Gastrocnemius medialis (tissue), 4 donors: ENCODE results near the gene SELENOO. TPM values are rescaled to one million over a fixed set of nuclear protein-coding genes. Genes with fewer than 3 reads are reported as not detected.

Experiments
- ATAC-seq, 2 donors: fragments of 150-250 bp; one replicate each; pipeline ENCODE4 v1.9.1; 2016
- DNase-seq, 2 donors: peaks; one replicate each; pipeline ENCODE4 v3.0.0-alpha.2; 2019
- H3K27ac ChIP-seq, 4 donors: fragments of 200-600 bp; sonication (generic); 1 replicate in 1 of 4; 2 replicates in 3 of 4; pipeline ENCODE4 v1.5.1; 2016 to 2018; ENCODE audit warnings: mild to moderate bottlenecking in 2 of 4, moderate library complexity in 1 of 4
- H3K27me3 ChIP-seq, 3 donors: fragments of 200-600 bp; sonication (generic) in 2 of 3; 1 replicate in 1 of 3; 2 replicates in 2 of 3; pipeline versions ENCODE4 v1.5.1 to v1.6.0; 2016 to 2019; ENCODE audit warnings: mild to moderate bottlenecking in 1 of 3, moderate library complexity in 1 of 3
- H3K36me3 ChIP-seq, 2 donors: fragments of 200-600 bp; sonication (generic) in 1 of 2; one replicate each; pipeline ENCODE4 v1.5.1; 2017 to 2018
- H3K4me1 ChIP-seq, 2 donors: fragments of 200-600 bp; sonication (generic) in 1 of 2; one replicate each; pipeline ENCODE4 v1.5.1; 2016 to 2017; ENCODE audit warnings: mild to moderate bottlenecking in 2 of 2
- H3K4me3 ChIP-seq, 4 donors: fragments of 200-600 bp; sonication (generic) in 3 of 4; 1 replicate in 1 of 4; 2 replicates in 3 of 4; pipeline ENCODE4 v1.5.1; 2016 to 2019; ENCODE audit warnings: mild to moderate bottlenecking in 2 of 4
- H3K9me3 ChIP-seq, 3 donors: fragments of 200-600 bp; sonication (generic) in 2 of 3; 1 replicate in 1 of 3; 2 replicates in 2 of 3; pipeline ENCODE4 v1.5.1; 2016 to 2019
- CTCF ChIP-seq, 5 experiments: fragments of 450-650 bp in 3 of 5; fragments of 200-600 bp in 2 of 5; sonication (generic) in 2 of 5; IDR thresholded peaks in 4 of 5; conservative IDR thresholded peaks in 1 of 5; 1 replicate in 4 of 5; 2 replicates in 1 of 5; pipeline ENCODE4 v1.5.1; 2016 to 2019; ENCODE audit warnings: antibody characterized with exemption in 5 of 5, mild to moderate bottlenecking in 3 of 5, moderate library complexity in 3 of 5
- POLR2A ChIP-seq, 2 donors: fragments of 450-650 bp; IDR thresholded peaks; one replicate each; pipeline ENCODE4 v1.6.1; 2017; ENCODE audit warnings: antibody characterized with exemption in 2 of 2, mild to moderate bottlenecking in 2 of 2, moderate library complexity in 2 of 2
- in situ Hi-C, 4 donors: fragments of 200-750 bp; cut with MboI; loops; one replicate each; pipeline versions ENCODE4 v1.15.0 to v1.8.0; 2017; ENCODE audit warnings: low sequenced_read_pairs in 4 of 4
- intact Hi-C: fragments of 100-400 bp; cut with DNase I; formaldehyde crosslinking; loops from one replicate; pipeline ENCODE4 v1.15.1; 2023; ENCODE audit warnings: low total_unique reads
- total RNA-seq, 4 donors: library from RNA; depleted of rRNA; stranded (reverse); fragments of >200 nt; gene quantifications; one replicate each; pipeline versions ENCODE4 v1.1.0 to v1.2.3, GENCODE V29; 2016

The SELENOO gene
- total RNA-seq, 4 donors from 2014 or later: 26.4 to 54.9 (median 34.0) TPM

GRCh38 chr22:50258361-50259292 is 57.8 kb downstream of the SELENOO start:
- H3K4me3 ChIP-seq: peak overlapping the region; percentile 34 to 77 (median 52)
- peak overlapping the region; percentile 93 to 99 (median 98) for H3K27ac ChIP-seq
- in situ Hi-C loops: loop anchor here in 2 of 4 donors (10.0 kb wide), 2 partner anchors 66 to 76 kb away; partner anchors contain the start of gene DENND6B (in 1 of the 2)
- peak; percentile 92 to 98 for DNase-seq
- no peaks in the 10 kb centered on the region for H3K27me3 ChIP-seq
- H3K36me3 ChIP-seq: peaks cover 0 to 11% of the 10 kb centered on the region in 2 donors
- TF ChIP-seq POLR2A (IDR thresholded peaks at IDR 0.05) (peak; percentile 40 to 73), CTCF (IDR thresholded peaks at IDR 0.05 in 4 of 5, conservative IDR thresholded peaks at IDR 0.05 in 1 of 5) (no peak)
- peak; percentile 50 to 61 for ATAC-seq
- peaks cover 40 to 63% of the 10 kb centered on the region in 2 donors for H3K4me1 ChIP-seq
- H3K9me3 ChIP-seq: no peaks in the 10 kb centered on the region
- intact Hi-C loops: loop anchor here (1.0 to 2.0 kb wide), 2 partner anchors 14 to 296 kb away; no protein-coding TSS in a partner anchor

- intact Hi-C loops: loop anchor here (2.0 kb wide), 1 partner anchor 297 kb away; no protein-coding TSS in a partner anchor
- TF ChIP-seq CTCF (IDR thresholded peaks at IDR 0.05 in 4 of 5, conservative IDR thresholded peaks at IDR 0.05 in 1 of 5): no peak
- peak in 1 of 2 donors; percentile 36 for TF ChIP-seq POLR2A (IDR thresholded peaks at IDR 0.05)
- peak overlapping the region; percentile 27 to 77 (median 50) for H3K4me3 ChIP-seq
Observed at GRCh38 chr22:50259302-50259701, 58.5 kb downstream of the SELENOO start.

GRCh38 chr22:50260434-50260800 is 59.6 kb downstream of the SELENOO start:
- Histone ChIP-seq H3K36me3 (peaks cover 0 to 4% of the 10 kb centered on the region in 2 donors), H3K27me3 (no peaks in the 10 kb centered on the region), H3K4me3 (peak overlapping the region; percentile 67 to 85 (median 72)), H3K27ac (peak overlapping the region; percentile 93 to 99 (median 98)), H3K4me1 (peaks cover 41 to 63% of the 10 kb centered on the region in 2 donors), H3K9me3 (no peaks in the 10 kb centered on the region)
- in situ Hi-C loops: no loop called here
- TF ChIP-seq POLR2A (IDR thresholded peaks at IDR 0.05) (no peak), CTCF (IDR thresholded peaks at IDR 0.05 in 4 of 5, conservative IDR thresholded peaks at IDR 0.05 in 1 of 5) (no peak)
- intact Hi-C loops: no loop called here
- no peak for ATAC-seq
- DNase-seq: peak in 1 of 2 donors; percentile 46

More at GRCh38 chr22:50259302-50259701, 58.5 kb downstream of the SELENOO start:
- ATAC-seq (peak; percentile 20 to 21), DNase-seq (peak; percentile 64 to 85)
- Histone ChIP-seq H3K27ac (peak overlapping the region; percentile 93 to 99 (median 98)), H3K9me3 (no peaks in the 10 kb centered on the region), H3K36me3 (peaks cover 0 to 8% of the 10 kb centered on the region in 2 donors), H3K27me3 (no peaks in the 10 kb centered on the region), H3K4me1 (peaks cover 41 to 63% of the 10 kb centered on the region in 2 donors)
- in situ Hi-C loops: loop anchor here in 2 of 4 donors (10.0 kb wide), 2 partner anchors 65 to 75 kb away; partner anchors contain the start of gene DENND6B (in 1 of the 2)

GRCh38 chr22:50260801-50261614 is 60.2 kb downstream of the SELENOO start:
- H3K4me1 ChIP-seq: peaks cover 40 to 62% of the 10 kb centered on the region in 2 donors
- ATAC-seq (peak in 1 of 2 donors; percentile 2), DNase-seq (peak in 1 of 2 donors; percentile 46)
- TF ChIP-seq POLR2A (IDR thresholded peaks at IDR 0.05) (no peak), CTCF (IDR thresholded peaks at IDR 0.05 in 4 of 5, conservative IDR thresholded peaks at IDR 0.05 in 1 of 5) (no peak)
- H3K4me3 ChIP-seq: peak overlapping the region; percentile 67 to 85 (median 72)
- intact Hi-C loops (no loop called here), in situ Hi-C loops (no loop called here)
- H3K36me3 ChIP-seq: peaks cover 0 to under 1% of the 10 kb centered on the region in 2 donors
- H3K27ac ChIP-seq: peak overlapping the region; percentile 93 to 99 (median 98)
- H3K27me3 ChIP-seq: no peaks in the 10 kb centered on the region
- no peaks in the 10 kb centered on the region for H3K9me3 ChIP-seq
